Breast epithelium (tissue), 4 donors: ENCODE results near the gene SF3B5. TPM values are rescaled to one million over a fixed set of nuclear protein-coding genes. Genes with fewer than 3 reads are reported as not detected.
"Not testable (repeated sequence)": the region's sequence is repeated elsewhere in the genome, so short reads cannot be mapped to it uniquely, and the experiment has no call there.

Experiments
- DNase-seq, 2 donors: peaks; one replicate each; pipeline ENCODE4 v3.0.0-alpha.2; 2019; ENCODE audit warnings: low spot score in 2 of 2
- H3K27ac ChIP-seq, 2 donors: fragments of 200-600 bp; sonication (generic) in 1 of 2; one replicate each; pipeline ENCODE4 v1.5.1; 2016 to 2019; ENCODE audit warnings: mild to moderate bottlenecking in 1 of 2
- H3K27me3 ChIP-seq, 2 donors: fragments of 200-600 bp; sonication (generic) in 1 of 2; one replicate each; pipeline versions ENCODE4 v1.5.1 to v1.6.0; 2017 to 2019; ENCODE audit warnings: control low read depth in 1 of 2, mild to moderate bottlenecking in 1 of 2
- H3K36me3 ChIP-seq: fragments of 200-600 bp; one replicate; pipeline ENCODE4 v1.5.1; 2019
- H3K4me1 ChIP-seq, 2 donors: fragments of 200-600 bp; sonication (generic); one replicate each; pipeline ENCODE4 v1.5.1; 2016 to 2019; ENCODE audit warnings: control low read depth in 1 of 2
- H3K4me3 ChIP-seq, 3 donors: fragments of 200-600 bp; sonication (generic); 1 replicate in 2 of 3; 2 replicates in 1 of 3; pipeline ENCODE4 v1.5.1; 2016 to 2019; ENCODE audit warnings: mild to moderate bottlenecking in 3 of 3, moderate library complexity in 2 of 3
- H3K9me3 ChIP-seq, 2 donors: fragments of 200-600 bp; sonication (generic) in 1 of 2; one replicate each; pipeline ENCODE4 v1.5.1; 2016 to 2019; ENCODE audit warnings: control low read depth in 1 of 2
- CTCF ChIP-seq, 3 donors: fragments of 450-650 bp; IDR thresholded peaks; one replicate each; pipeline ENCODE4 v1.5.1; 2016 to 2017; ENCODE audit warnings: antibody characterized with exemption in 3 of 3, mild to moderate bottlenecking in 3 of 3, moderate library complexity in 3 of 3
- POLR2A ChIP-seq: fragments of 450-650 bp; IDR thresholded peaks from one replicate; pipeline ENCODE4 v1.6.1; 2016; ENCODE audit warnings: antibody characterized with exemption, mild to moderate bottlenecking, moderate library complexity
- POLR2AphosphoS5 ChIP-seq, 3 donors: sonication (generic); formaldehyde crosslinking; IDR thresholded peaks; one replicate each; pipeline ENCODE4 v1.6.1; 2017; ENCODE audit warnings: antibody characterized with exemption in 3 of 3
- intact Hi-C: fragments of 100-400 bp; cut with DNase I; formaldehyde crosslinking; loops from one replicate; pipeline ENCODE4 v1.15.1; 2023; ENCODE audit warnings: low total_unique reads
- total RNA-seq, 3 donors: library from RNA; depleted of rRNA; stranded (reverse); fragments of >200 nt; gene quantifications; one replicate each; pipeline ENCODE4 v1.1.0, GENCODE V29; 2016

SF3B5 gene
- total RNA-seq, 3 donors from 2014 or later = 122 to 176 (median 155) TPM

- intact Hi-C loops = no loop called here
- H3K27ac ChIP-seq = no peak overlapping the region
- H3K4me1 ChIP-seq = no peaks in the 10 kb centered on the region
- H3K36me3 ChIP-seq = no peaks in the 10 kb centered on the region
- TF ChIP-seq POLR2AphosphoS5 (IDR thresholded peaks at IDR 0.05) = no peak
- TF ChIP-seq CTCF (IDR thresholded peaks at IDR 0.05) = no peak
- no peak for TF ChIP-seq POLR2A
- no peak for DNase-seq
- H3K9me3 ChIP-seq = no peaks in the 10 kb centered on the region
- H3K27me3 ChIP-seq = no peaks in the 10 kb centered on the region
- H3K4me3 ChIP-seq = no peak overlapping the region
Measured at GRCh38 chr6:144086959-144087358, 8.4 kb downstream of the SF3B5 start.

- DNase-seq = no peak
- intact Hi-C loops = no loop called here
- H3K27me3 ChIP-seq = no peaks in the 10 kb centered on the region
- H3K27ac ChIP-seq = no peak overlapping the region
- H3K9me3 ChIP-seq = no peaks in the 10 kb centered on the region
- TF ChIP-seq CTCF (IDR thresholded peaks at IDR 0.05) (no peak), POLR2A (no peak), POLR2AphosphoS5 (IDR thresholded peaks at IDR 0.05) (no peak)
- no peak overlapping the region for H3K4me3 ChIP-seq
- H3K4me1 ChIP-seq = no peaks in the 10 kb centered on the region
- H3K36me3 ChIP-seq = no peaks in the 10 kb centered on the region
Measured at GRCh38 chr6:144083172-144083571, 12.2 kb downstream of the SF3B5 start.

- intact Hi-C loops = not testable (repeated sequence)
Measured at GRCh38 chr6:144082412-144082811, 13.0 kb downstream of the SF3B5 start.

GRCh38 chr6:144077871-144078270, 17.5 kb downstream of the SF3B5 start:
- DNase-seq = no peak
- no peaks in the 10 kb centered on the region for H3K9me3 ChIP-seq
- TF ChIP-seq POLR2AphosphoS5 (IDR thresholded peaks at IDR 0.05) (no peak), POLR2A (no peak), CTCF (IDR thresholded peaks at IDR 0.05) (no peak)
- no peaks in the 10 kb centered on the region for H3K4me1 ChIP-seq
- H3K36me3 ChIP-seq = no peaks in the 10 kb centered on the region
- H3K27ac ChIP-seq = no peak overlapping the region
- H3K27me3 ChIP-seq = no peaks in the 10 kb centered on the region
- no peak overlapping the region for H3K4me3 ChIP-seq
- intact Hi-C loops = no loop called here

More at GRCh38 chr6:144082412-144082811, 13.0 kb downstream of the SF3B5 start:
- H3K9me3 ChIP-seq, H3K27ac ChIP-seq, H3K4me3 ChIP-seq, DNase-seq, H3K27me3 ChIP-seq, H3K4me1 ChIP-seq, H3K36me3 ChIP-seq: not testable (repeated sequence)

- TF ChIP-seq POLR2AphosphoS5 (IDR thresholded peaks at IDR 0.05) (no peak), POLR2A (no peak), CTCF (IDR thresholded peaks at IDR 0.05) (no peak)
- no peaks in the 10 kb centered on the region for H3K27me3 ChIP-seq
- intact Hi-C loops = no loop called here
- DNase-seq = no peak
- no peaks in the 10 kb centered on the region for H3K4me1 ChIP-seq
- H3K9me3 ChIP-seq = no peaks in the 10 kb centered on the region
- H3K4me3 ChIP-seq = no peak overlapping the region
- no peaks in the 10 kb centered on the region for H3K36me3 ChIP-seq
- no peak overlapping the region for H3K27ac ChIP-seq
Measured at GRCh38 chr6:144075875-144076274, 19.5 kb downstream of the SF3B5 start.

- Histone ChIP-seq H3K36me3 (no peaks in the 10 kb centered on the region), H3K4me1 (no peaks in the 10 kb centered on the region), H3K9me3 (no peaks in the 10 kb centered on the region), H3K4me3 (no peak overlapping the region), H3K27ac (no peak overlapping the region), H3K27me3 (no peaks in the 10 kb centered on the region)
- intact Hi-C loops = no loop called here
- TF ChIP-seq POLR2A (no peak), POLR2AphosphoS5 (IDR thresholded peaks at IDR 0.05) (no peak), CTCF (IDR thresholded peaks at IDR 0.05) (no peak)
- DNase-seq = no peak
Measured at GRCh38 chr6:144075187-144075586, 20.2 kb downstream of the SF3B5 start.
